ENCODE results near the gene TC2N.
"Not testable (repeated sequence)": the region's sequence is repeated elsewhere in the genome, so short reads cannot be mapped to it uniquely, and the experiment has no call there.

TC2N gene

GRCh38 chr14:91834571-91834970 is 32.8 kb downstream of the TC2N start:
- DNase-seq (ENCODE audit: low read depth) = no peak

- no peak for DNase-seq (ENCODE audit: low read depth)
Measured at GRCh38 chr14:91831337-91831736, 36.0 kb downstream of the TC2N start.

DNA sequence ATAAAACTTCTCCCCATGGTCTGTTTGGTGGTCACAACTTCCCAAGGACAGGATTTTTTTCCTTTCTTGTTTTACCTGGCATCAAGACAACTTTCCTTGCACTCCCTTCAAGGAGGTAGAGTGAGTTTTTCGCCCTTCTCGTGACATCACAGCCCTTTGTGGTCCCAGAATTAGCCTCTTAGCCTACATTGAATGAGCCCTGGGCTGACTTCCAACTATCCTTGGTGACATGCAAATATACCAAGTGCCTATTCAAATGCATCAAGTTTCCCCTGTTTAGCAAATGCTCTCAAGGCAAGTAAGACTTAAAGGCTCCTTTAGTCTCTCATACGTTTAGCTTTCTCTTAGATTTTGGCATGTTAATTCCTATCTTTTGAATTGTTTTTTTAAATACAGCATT is 36.6 kb downstream of the TC2N start:
- DNase-seq (ENCODE audit: low read depth) = no peak

GRCh38 chr14:91829511-91829910 is 37.8 kb downstream of the TC2N start:
- DNase-seq (ENCODE audit: low read depth) = no peak

DNA sequence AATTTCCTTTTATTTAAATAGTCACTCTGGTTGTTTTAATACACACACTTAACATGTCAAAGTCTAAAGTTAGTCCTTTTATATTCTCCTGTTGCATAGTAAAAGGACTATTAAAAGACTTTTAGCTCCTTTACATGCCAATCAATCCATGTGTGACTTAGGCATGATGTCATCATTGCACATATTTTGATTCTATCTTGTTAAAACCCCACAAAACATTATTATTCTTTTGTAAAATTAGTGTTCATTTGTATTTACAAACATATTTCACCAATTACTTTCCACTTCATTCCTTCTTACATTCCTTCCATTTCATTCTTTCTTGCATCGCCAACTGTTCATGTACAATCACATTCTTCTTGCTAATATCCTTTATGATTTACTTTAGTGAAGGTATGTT is 39.6 kb downstream of the TC2N start:
- no peak for DNase-seq (ENCODE audit: low read depth)

GRCh38 chr14:91817566-91818325 is 49.6 kb downstream of the TC2N start:
- no peak for DNase-seq (ENCODE audit: low read depth)

DNA sequence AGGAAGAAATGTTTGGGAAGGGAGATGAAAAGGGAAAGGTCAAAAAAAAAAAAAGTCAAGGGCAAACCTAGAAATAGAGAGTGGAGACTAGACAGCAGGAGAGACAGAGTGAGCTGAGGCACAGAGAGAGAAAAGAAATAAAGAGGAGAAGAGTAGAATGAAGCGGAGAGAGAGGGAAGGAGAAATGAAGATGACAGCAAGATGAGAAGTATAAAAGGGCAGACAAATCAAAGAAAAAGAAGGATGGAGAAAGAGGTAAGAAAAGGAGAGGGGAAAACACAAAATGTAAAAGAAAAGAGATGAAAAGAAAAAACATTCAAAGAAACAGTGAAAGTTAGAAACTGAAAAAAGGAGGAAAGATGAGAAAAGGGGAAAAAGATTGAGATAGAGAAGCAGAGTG is 53.0 kb downstream of the TC2N start:
- DNase-seq (ENCODE audit: low read depth) = no peak

DNA sequence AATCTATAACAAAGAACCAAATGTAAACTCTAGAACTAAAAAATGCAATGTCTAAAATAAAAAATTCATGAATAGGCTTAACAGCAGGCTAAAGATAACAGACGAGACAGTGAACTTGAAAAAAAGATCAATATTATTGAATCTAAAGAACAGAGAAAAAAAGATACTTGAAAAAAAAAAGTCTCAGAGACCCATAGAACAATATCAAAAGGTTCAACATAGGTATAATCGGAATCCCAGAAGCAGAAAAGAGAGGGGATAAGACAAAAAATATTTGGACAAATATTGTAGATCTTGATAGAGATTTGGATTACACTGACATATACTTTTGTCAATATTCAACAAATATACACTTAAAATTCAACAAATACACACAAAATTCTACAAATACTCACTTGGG is 56.6 kb downstream of the TC2N start:
- no peak for DNase-seq (ENCODE audit: low read depth)

GRCh38 chr14:91806716-91807115 is 60.6 kb downstream of the TC2N start:
- no peak for DNase-seq (ENCODE audit: low read depth)

- not testable (repeated sequence) for DNase-seq (ENCODE audit: low read depth)
Measured at GRCh38 chr14:91806094-91806493, 61.2 kb downstream of the TC2N start.

GRCh38 chr14:91805659-91806058 is 61.7 kb downstream of the TC2N start:
- DNase-seq (ENCODE audit: low read depth) = no peak

DNA sequence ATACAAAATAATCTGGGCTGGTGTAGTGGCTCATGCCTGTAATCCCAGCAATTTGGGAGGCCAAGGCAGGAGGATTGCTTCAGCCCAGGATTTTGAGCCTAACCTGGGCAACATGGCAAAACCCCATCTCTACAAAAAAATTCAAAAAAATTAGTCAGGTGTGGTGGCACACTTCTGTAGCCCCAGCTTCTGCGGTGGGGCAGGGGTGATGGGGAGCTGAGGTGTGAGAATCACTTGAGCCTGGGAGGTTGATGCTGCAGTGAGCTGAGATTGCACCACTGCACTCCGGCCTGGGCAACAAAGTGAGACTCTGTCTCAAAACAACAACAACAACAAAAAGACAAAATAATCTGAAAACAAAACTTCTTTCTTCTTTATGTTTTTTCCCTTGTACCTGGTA is 66.0 kb downstream of the TC2N start:
- DNase-seq (ENCODE audit: low read depth) = no peak

DNA sequence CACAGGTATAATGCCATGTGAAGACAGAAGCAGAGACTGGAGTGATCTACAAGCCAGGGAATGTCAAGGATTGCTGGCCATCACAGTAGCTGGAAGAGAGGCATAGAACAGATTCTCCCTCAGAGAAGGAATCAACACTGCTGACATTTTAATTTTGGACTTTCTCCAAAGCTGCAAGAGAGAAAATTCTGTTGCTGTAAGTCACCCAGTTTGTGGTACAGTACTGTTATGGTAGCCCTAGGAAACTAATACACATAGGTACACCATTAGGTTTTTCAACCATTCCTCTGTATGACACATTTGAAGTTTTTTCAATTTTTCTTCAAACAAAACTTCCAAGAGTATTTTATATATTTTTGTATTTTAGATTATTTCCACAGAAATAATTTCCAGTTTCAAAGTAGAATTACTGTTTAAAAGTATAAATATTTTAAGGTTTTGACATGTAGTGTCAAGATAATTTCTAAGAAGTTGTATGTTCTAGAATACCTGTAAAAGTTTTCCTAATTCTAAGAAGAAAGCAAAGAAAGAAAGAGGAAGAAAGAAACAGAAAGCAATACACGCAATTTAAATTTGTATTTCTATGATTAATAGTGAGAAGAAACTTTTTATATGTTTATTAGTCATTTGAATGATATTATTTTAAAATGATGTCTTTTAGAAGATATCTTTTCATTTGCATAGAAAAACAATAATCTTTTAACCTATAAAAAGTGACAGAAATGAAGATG is 70.6 kb downstream of the TC2N start:
- peak; percentile 28 for DNase-seq (ENCODE audit: low read depth)

DNA sequence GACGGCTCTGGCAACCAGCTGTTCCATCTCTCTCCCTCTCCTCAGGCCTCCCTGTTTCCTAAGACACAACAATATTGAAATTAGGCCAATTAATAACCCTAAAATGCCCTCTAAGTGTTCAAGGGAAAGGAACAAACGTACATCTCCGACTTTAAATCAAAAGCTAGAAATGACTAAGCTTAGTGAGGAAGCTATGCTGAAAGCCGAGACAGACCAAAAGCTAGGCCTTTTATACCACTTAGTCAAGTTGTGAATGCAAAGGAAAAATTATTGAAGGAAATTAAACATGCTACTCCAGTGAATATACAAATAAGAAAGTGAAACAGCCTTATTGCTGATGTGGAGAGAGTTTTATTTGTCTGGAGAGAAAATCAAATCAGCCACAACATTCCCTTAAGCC is 73.6 kb downstream of the TC2N start:
- no peak for DNase-seq (ENCODE audit: low read depth)

DNA sequence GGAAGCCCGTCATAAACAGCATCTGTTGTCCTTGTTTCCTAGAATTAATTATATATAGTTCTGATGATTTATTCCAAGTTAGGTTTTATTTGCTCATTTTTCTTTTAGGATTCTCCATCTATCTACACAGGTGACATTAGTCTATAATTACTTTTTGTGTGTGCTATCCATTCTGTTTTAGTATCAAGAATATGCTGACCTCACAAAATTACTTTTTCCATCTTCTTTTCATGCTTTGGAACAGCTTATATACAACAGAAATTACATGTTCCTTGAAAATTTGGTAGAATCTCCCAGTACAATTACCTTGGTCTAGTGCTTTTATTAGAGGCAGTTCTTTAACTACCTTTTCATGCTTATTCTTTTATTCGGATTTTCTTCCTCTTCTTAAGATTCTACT is 81.1 kb downstream of the TC2N start:
- DNase-seq (ENCODE audit: low read depth) = no peak

GRCh38 chr14:91780452-91780851 is 86.9 kb downstream of the TC2N start:
- no peak for DNase-seq (ENCODE audit: low read depth)

GRCh38 chr14:91778217-91778616 is 89.1 kb downstream of the TC2N start:
- DNase-seq (ENCODE audit: low read depth) = no peak

- no peak for DNase-seq (ENCODE audit: low read depth)
Measured at GRCh38 chr14:91774140-91775096, 92.9 kb downstream of the TC2N start.

- DNase-seq (ENCODE audit: low read depth) = no peak
Measured at GRCh38 chr14:91770185-91770584, 97.2 kb downstream of the TC2N start.

DNA sequence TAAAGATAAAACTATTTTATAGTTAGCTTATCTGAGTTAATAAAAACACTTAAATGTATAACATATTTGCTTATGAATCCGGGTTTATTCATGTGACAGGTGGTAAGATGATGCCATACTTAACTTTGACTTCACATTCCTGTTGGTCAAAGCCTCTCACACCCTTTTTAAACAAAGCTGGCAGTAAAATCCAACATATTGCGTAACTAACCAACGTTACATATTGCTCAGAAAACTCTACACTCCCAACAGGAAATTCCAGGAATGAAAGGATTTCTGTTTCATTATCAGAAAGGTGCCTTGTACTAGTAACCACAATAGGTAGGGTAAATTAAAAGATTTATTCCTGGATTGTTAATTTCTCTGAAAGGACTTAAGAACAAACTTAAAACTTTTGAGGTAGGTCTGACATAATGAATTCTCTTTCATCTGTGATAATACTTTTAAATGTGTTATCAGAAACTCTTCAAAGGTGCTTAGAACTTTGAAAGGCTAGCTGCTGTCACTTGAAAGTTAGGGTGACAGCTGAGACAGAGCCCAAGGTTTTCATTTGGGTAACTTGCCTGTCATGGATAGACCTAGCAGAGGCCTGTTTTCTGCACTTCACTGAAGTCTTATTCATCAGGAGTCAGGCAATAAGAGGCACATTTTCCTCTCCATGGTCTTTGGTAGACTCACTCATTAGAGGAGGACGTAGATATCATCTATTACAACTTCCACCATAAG is 111.6 kb downstream of the TC2N start:
- DNase-seq (ENCODE audit: low read depth) = no peak

DNA sequence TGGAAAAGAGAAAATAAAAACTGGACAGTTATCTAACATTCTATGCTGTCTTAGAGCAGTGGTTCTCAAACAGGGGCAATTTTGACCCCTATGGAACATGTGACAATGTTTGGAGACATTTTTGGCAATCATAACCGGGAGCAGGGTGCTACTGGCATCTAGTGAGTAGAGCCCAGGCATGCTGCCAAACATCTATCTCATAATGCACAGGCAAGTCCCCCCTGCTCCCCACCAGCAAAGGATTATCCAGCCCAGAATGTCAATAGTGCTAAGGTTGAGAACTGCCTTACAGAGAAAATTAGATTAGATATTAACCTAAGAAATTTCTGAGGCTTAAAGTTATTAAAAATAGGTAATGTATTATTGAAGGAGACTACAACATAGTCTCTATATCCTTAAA is 112.5 kb downstream of the TC2N start:
- DNase-seq (ENCODE audit: low read depth) = no peak

GRCh38 chr14:91754185-91754584 is 113.2 kb downstream of the TC2N start:
- no peak for DNase-seq (ENCODE audit: low read depth)
